ENCODE results near the gene PDIA6.

The PDIA6 gene

GRCh38 chr2:10860081-10860813, 47.7 kb upstream of the PDIA6 start:
- TF ChIP-seq, protein P1, sequence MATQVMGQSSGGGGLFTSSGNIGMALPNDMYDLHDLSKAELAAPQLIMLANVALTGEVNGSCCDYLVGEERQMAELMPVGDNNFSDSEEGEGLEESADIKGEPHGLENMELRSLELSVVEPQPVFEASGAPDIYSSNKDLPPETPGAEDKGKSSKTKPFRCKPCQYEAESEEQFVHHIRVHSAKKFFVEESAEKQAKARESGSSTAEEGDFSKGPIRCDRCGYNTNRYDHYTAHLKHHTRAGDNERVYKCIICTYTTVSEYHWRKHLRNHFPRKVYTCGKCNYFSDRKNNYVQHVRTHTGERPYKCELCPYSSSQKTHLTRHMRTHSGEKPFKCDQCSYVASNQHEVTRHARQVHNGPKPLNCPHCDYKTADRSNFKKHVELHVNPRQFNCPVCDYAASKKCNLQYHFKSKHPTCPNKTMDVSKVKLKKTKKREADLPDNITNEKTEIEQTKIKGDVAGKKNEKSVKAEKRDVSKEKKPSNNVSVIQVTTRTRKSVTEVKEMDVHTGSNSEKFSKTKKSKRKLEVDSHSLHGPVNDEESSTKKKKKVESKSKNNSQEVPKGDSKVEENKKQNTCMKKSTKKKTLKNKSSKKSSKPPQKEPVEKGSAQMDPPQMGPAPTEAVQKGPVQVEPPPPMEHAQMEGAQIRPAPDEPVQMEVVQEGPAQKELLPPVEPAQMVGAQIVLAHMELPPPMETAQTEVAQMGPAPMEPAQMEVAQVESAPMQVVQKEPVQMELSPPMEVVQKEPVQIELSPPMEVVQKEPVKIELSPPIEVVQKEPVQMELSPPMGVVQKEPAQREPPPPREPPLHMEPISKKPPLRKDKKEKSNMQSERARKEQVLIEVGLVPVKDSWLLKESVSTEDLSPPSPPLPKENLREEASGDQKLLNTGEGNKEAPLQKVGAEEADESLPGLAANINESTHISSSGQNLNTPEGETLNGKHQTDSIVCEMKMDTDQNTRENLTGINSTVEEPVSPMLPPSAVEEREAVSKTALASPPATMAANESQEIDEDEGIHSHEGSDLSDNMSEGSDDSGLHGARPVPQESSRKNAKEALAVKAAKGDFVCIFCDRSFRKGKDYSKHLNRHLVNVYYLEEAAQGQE (IDR thresholded peaks at IDR 0.05; ENCODE audit: insufficient read depth in 1 of 2, low read depth in 2 of 2, low read length in 2 of 2) = 0 out of 4 replicates have a peak, but pooled peaks of 1 of the 2 experiments have one; percentile 40
- no peak for TF ChIP-seq FOXP2 (optimal IDR thresholded peaks at IDR 0.05; ENCODE audit: borderline replicate concordance, extremely low read depth, extremely low read length, insufficient read depth)
- no peak for TF ChIP-seq TAF1 (IDR thresholded peaks at IDR 0.05; ENCODE audit: borderline replicate concordance, insufficient read depth, low read length)

- no peak for TF ChIP-seq SIN3A (IDR thresholded peaks at IDR 0.05; ENCODE audit: borderline replicate concordance, insufficient read depth, low read length)
- TF ChIP-seq FOXP2 (optimal IDR thresholded peaks at IDR 0.05; ENCODE audit: borderline replicate concordance, extremely low read depth, extremely low read length, insufficient read depth) = no peak
- no peak for TF ChIP-seq POLR2AphosphoS5 (IDR thresholded peaks at IDR 0.05; ENCODE audit: low read depth, low read length)
- TF ChIP-seq, protein P1 (IDR thresholded peaks at IDR 0.05; ENCODE audit: insufficient read depth in 1 of 2, low read depth in 2 of 2, low read length in 2 of 2) = no peak
- TF ChIP-seq TAF1 (IDR thresholded peaks at IDR 0.05; ENCODE audit: borderline replicate concordance, insufficient read depth, low read length) = no peak
Observed at GRCh38 chr2:10859278-10859677, 46.7 kb upstream of the PDIA6 start.

DNA sequence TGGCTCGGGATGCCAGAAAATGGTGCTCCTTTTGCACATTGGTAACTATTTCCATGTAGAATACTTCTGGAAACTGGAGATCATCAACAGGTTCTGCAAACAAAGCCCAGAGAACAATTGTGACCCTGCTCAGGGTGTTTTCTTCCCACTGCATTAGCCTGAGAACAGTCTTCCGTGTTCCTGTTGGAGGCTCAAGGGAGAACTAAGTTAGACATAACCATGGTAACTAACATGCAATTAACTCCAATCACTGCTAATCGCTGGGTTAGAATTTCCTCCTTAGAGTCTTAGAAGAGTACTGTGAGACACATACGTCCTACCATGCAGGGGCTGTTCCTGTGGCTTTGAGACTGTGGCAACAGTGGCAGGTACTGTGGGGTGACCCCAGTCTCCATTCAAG, 36.0 kb upstream of the PDIA6 start:
- TF ChIP-seq POLR2AphosphoS5 (IDR thresholded peaks at IDR 0.05; ENCODE audit: low read depth, low read length) (no peak), SIN3A (IDR thresholded peaks at IDR 0.05; ENCODE audit: borderline replicate concordance, insufficient read depth, low read length) (no peak)
- TF ChIP-seq, protein P1 (IDR thresholded peaks at IDR 0.05; ENCODE audit: insufficient read depth in 1 of 2, low read depth in 2 of 2, low read length in 2 of 2) = no peak

DNA sequence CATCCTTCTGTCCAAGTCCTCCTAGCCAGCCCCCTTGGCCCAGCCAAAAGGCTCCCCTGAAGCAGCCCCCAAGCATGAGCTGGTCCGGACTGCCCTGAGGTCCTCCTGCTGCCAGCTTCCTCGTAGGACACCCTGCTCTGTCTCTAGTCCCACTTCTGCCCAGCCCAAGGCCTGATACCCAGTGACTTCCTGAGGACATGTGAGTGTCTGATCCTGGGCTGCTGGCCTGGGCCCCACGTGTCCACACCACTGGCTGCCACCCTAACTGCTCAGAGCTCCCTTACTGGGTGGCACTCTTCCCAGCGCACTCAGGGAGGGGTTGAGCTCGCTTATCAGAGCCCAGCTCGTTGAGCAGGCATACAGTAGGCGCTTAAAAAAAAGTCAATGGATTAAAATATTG, 34.4 kb upstream of the PDIA6 start:
- no peak for TF ChIP-seq SIN3A (IDR thresholded peaks at IDR 0.05; ENCODE audit: borderline replicate concordance, insufficient read depth, low read length)
- TF ChIP-seq, protein P1 (IDR thresholded peaks at IDR 0.05; ENCODE audit: insufficient read depth in 1 of 2, low read depth in 2 of 2, low read length in 2 of 2) = no peak
- TF ChIP-seq TAF1 (IDR thresholded peaks at IDR 0.05; ENCODE audit: borderline replicate concordance, insufficient read depth, low read length) = no peak
- no peak for TF ChIP-seq FOXP2 (optimal IDR thresholded peaks at IDR 0.05; ENCODE audit: borderline replicate concordance, extremely low read depth, extremely low read length, insufficient read depth)
- no peak for TF ChIP-seq POLR2AphosphoS5 (IDR thresholded peaks at IDR 0.05; ENCODE audit: low read depth, low read length)

Measured in PFSK-1 (cell line).